Activated CD4-positive, alpha-beta T cell treated with anti-CD3 and anti-CD28 coated beads for 24 hours (primary cell): ENCODE measurements around the gene S1PR2.
"Not testable (repeated sequence)": the region's sequence is repeated elsewhere in the genome, so short reads cannot be mapped to it uniquely, and the experiment has no call there.

Experiments
- DNase-seq, 2 donors: peaks; one replicate each; pipeline ENCODE4 v3.0.0-alpha.2; 2020; ENCODE audit warnings: low read depth in 2 of 2

Gene S1PR2

DNA sequence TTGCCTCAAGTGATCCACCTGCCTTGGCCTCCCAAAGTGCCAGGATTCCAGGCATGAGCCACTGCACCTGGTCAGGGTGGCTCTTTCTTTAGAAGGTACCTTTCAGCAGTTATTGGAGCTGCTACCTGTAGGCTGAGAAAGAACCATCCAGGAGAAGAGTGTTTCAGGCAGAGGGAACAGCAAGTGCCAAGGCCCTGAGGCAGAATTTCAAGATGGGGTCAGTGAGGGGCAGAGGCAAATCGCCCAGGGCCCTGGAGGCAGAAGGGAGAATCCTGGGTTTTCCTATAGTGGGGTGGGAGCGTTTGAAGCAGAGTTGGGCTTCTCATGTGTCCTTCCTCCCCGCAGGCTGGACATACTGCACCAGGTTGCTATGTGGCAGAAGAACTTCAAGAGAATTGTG lies 23.1 kb upstream of the S1PR2 start:
- DNase-seq = no peak

GRCh38 chr19:10252707-10253106 lies 21.6 kb upstream of the S1PR2 start:
- DNase-seq = no peak

- DNase-seq = peak; percentile 91 to 93
Observed at GRCh38 chr19:10251792-10252694, 20.9 kb upstream of the S1PR2 start, which contains the start of gene MRPL4. Gene MRPL4 (plus strand): TSS chr19:10252214. CDS start chr19:10252254, 40 bp downstream.

- DNase-seq = no peak
Observed at GRCh38 chr19:10246511-10246910, 15.4 kb upstream of the S1PR2 start.

- no peak for DNase-seq
Observed at GRCh38 chr19:10245189-10245939, 14.2 kb upstream of the S1PR2 start.

- no peak for DNase-seq
Observed at GRCh38 chr19:10243606-10244005, 12.5 kb upstream of the S1PR2 start.

DNA sequence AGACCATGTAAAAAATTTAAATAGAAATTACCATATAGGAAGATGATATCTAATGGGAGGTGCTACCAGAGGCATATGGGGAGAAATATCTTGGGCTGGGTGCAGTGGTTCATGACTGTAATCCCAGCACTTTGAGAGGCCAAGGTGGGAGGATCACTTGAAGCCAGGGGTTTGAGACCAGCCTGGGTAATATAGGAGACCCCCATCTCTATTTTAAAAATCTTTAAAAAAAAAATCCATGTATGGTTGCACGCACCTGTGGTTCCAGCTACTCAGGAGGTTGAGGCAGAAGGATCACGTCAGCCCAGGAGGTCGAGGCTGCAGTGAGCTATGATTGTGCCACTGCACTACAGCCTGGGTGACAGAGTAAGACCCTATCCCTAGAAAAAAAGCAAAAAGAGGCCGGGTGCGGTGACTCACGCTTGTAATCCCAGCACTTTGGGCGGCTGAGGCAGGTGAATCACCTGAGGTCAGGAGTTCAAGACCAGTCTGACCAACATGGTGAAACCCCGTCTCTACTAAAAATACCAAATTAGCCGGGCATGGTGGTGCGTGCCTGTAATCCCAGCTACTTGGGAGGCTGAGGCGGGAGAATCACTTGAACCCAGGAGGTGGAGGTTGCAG lies 10.8 kb upstream of the S1PR2 start:
- not testable (repeated sequence) for DNase-seq

DNA sequence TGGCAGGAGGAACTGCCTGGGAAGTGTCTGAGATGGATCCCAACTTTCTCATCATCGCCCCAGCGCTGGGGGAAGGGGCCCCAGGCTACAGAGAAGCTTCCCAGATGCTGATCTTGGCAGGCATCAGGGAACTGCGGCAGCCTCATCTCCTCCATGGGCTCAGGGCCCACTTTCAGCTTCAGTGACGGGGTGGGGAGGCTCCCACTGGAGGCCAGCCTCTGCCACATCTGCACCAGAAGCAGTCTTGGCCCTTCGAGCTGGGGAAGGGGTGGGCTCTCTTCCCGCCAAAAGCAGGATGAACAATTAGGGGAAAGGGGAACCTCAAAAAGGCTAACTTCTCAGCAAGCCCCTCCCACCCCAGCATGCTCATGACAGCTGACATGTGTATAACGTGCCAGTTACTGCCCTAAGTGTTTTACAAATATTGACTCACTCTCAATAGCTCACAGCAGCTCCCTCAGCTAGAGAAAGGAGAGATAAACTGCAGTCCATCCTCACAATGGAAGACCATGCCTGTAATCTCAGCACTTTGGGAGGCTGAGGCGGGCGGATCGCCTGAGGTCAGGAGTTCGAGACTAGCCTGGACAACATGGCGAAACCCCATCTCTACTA lies 7.1 kb upstream of the S1PR2 start:
- DNase-seq = no peak

GRCh38 chr19:10237702-10238101 lies 6.6 kb upstream of the S1PR2 start:
- no peak for DNase-seq

- not testable (repeated sequence) for DNase-seq
Observed at GRCh38 chr19:10235409-10235808, 4.3 kb upstream of the S1PR2 start.

DNA sequence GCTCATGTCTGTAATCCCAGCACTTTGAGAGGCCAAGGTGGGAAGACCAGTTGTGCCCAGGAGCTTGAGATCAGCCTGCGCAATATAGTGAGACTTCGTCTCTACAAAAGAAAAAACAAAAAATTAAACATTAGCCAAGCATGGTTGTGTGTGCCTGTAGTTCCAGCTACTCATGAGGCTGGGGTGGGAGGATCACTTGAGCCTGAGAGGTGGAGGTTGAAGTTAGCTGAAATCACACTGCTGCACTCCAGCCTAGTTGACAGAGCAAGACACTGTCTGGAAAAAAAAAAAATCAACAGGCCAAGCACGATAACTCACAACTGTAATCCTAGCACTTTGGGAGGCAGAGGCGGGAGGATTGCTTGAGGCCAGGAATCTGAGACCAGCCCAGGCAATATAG lies 3.9 kb upstream of the S1PR2 start:
- no peak for DNase-seq

GRCh38 chr19:10233946-10234345 lies 2.8 kb upstream of the S1PR2 start:
- DNase-seq = no peak

GRCh38 chr19:10231612-10232228 lies 589 bp upstream of the S1PR2 start:
- no peak for DNase-seq

DNA sequence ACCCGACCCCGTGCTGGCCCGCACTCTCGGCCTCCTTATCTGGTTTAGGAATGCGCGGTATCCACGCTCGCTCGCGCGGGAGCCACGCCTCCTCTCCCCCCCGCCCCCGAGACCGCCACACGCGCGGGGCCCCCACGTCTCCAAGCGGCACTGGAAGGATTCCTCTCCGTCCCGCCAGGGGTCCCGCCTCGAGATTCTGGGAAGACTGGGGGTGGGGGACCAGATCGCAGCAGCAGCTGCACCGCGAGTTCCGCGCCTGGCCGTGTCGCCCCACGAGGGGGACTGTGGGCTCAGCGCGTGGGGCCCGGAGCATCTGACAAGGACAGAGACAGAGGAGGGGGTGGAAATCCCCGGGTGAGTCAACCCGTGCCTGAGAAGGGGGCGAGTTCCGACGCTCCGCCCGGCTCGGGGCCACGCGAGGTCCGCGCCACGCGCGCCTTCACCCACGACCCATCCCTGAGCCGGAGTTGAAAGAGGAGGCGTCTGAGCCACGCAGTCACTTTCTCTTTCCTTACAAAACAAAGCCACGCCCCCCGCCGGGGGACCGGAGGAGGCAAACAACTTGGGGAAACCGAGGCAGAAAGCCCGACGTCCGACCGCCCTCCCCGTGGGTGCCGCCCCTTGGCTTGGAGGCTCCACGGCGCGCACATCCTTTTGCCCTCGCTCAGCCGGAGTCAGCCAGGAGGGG lies 814 bp downstream of the S1PR2 start:
- DNase-seq = peak in 1 of 2 donors; percentile 41

DNA sequence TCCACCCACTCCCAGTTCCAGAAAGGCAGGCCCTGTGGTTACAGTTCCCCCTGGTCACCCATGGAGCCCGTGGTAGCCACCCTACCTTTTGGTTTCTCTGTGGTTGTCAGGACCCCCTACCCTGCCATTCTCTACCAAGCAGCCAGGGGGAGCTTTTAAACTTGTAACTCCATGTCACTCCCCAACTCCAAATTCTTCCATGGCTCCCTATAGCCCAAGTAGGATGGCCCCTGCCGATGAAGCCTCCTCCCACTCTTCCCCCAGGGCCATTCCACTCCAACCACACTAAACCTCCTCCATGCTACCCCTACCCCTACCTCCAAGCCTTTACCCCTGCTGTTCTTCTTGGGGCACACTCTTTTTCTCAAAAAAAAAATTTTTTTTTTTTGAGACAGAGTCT lies 2.2 kb downstream of the S1PR2 start:
- DNase-seq = no peak

- DNase-seq = no peak
Observed at GRCh38 chr19:10228393-10228792, 2.7 kb downstream of the S1PR2 start.

GRCh38 chr19:10227026-10227971 lies 3.8 kb downstream of the S1PR2 start:
- DNase-seq = no peak

GRCh38 chr19:10226376-10227025 lies 4.6 kb downstream of the S1PR2 start:
- DNase-seq = no peak

GRCh38 chr19:10226021-10226375 lies 5.1 kb downstream of the S1PR2 start:
- DNase-seq = no peak
